CD4-positive, CD25-positive, alpha-beta regulatory T cell (primary cell): ENCODE data around the gene NSD1. TPM values are rescaled to one million over a fixed set of nuclear protein-coding genes. Genes with fewer than 3 reads are reported as not detected.

ENCODE experiments used
- ATAC-seq, 2 donors: fragments of 150-1000 bp; cut with Tn5 transposase; one replicate each; pipeline ENCODE4 v1.10.0; 2021; ENCODE audit warnings: low read depth in 2 of 2, moderate number of reproducible peaks in 2 of 2, moderate library complexity in 1 of 2
- DNase-seq, 3 donors: peaks; one replicate each; pipeline versions ENCODE4 v3.0.0 to v3.0.0-alpha.2; 2012 to 2022; ENCODE audit warnings: mixed read lengths in 1 of 3
- H3K27ac ChIP-seq: one replicate; pipeline ENCODE4 v1.7.0; 2013; ENCODE audit warnings: mild to moderate bottlenecking, low read length; ENCODE audit not compliant: insufficient read depth, poor library complexity, severe bottlenecking
- H3K27me3 ChIP-seq: one replicate; pipeline ENCODE4 v1.7.0; 2013; ENCODE audit warnings: low read length; ENCODE audit not compliant: control insufficient read depth, insufficient read depth
- H3K36me3 ChIP-seq: one replicate; pipeline ENCODE4 v1.7.0; 2013; ENCODE audit warnings: mild to moderate bottlenecking, low read length, moderate library complexity; ENCODE audit not compliant: control insufficient read depth, insufficient read depth
- H3K4me1 ChIP-seq: 2 replicates; pipeline ENCODE4 v1.7.0; 2013; ENCODE audit warnings: mild to moderate bottlenecking, low read length; ENCODE audit not compliant: insufficient read depth, control insufficient read depth, poor library complexity, severe bottlenecking
- H3K4me3 ChIP-seq: one replicate; pipeline ENCODE4 v1.7.0; 2013; ENCODE audit warnings: low read depth, mild to moderate bottlenecking, low read length, moderate library complexity
- H3K9me3 ChIP-seq, 2 experiments: 1 replicate in 1 of 2; 2 replicates in 1 of 2; pipeline ENCODE4 v1.7.0; 2013; ENCODE audit warnings: low read length in 2 of 2, mild to moderate bottlenecking in 1 of 2, moderate library complexity in 1 of 2; ENCODE audit not compliant: control insufficient read depth in 2 of 2
- H3K27ac Mint-ChIP-seq, 3 donors: one replicate each; pipeline ENCODE4 v1.8.0; 2020 to 2022; ENCODE audit warnings: mild to moderate bottlenecking in 3 of 3, mixed read lengths in 3 of 3, moderate library complexity in 2 of 3
- H3K27me3 Mint-ChIP-seq: one replicate; pipeline ENCODE4 v1.8.0; 2022; ENCODE audit warnings: mild to moderate bottlenecking, mixed read lengths
- H3K36me3 Mint-ChIP-seq: one replicate; pipeline ENCODE4 v1.8.0; 2020; ENCODE audit warnings: mixed read lengths
- H3K4me1 Mint-ChIP-seq, 4 donors: one replicate each; pipeline ENCODE4 v1.8.0; 2020 to 2022; ENCODE audit warnings: mixed read lengths in 4 of 4, mild to moderate bottlenecking in 1 of 4
- H3K4me3 Mint-ChIP-seq, 4 donors: one replicate each; pipeline ENCODE4 v1.8.0; 2020 to 2022; ENCODE audit warnings: mild to moderate bottlenecking in 4 of 4, mixed read lengths in 4 of 4, moderate library complexity in 3 of 4
- H3K9me3 Mint-ChIP-seq, 7 donors: one replicate each; pipeline ENCODE4 v1.8.0; 2020 to 2022; ENCODE audit warnings: mixed read lengths in 7 of 7, mild to moderate bottlenecking in 3 of 7, moderate library complexity in 2 of 7
- polyA plus RNA-seq, 4 donors: library from polyadenylated mRNA; unstranded; fragments of 300-500 nt; fragmentation: Illumina TruSeq; gene quantifications; one replicate each; pipeline ENCODE4 v1.2.3, GENCODE V29; 2021
- total RNA-seq: library from RNA; stranded (reverse); gene quantifications from one replicate; pipeline ENCODE4 v1.2.3, GENCODE V29; 2022

NSD1 gene
- total and polyA plus RNA-seq, 5 donors from 2014 or later = 25.9 to 125 (median 41.3) TPM

DNA sequence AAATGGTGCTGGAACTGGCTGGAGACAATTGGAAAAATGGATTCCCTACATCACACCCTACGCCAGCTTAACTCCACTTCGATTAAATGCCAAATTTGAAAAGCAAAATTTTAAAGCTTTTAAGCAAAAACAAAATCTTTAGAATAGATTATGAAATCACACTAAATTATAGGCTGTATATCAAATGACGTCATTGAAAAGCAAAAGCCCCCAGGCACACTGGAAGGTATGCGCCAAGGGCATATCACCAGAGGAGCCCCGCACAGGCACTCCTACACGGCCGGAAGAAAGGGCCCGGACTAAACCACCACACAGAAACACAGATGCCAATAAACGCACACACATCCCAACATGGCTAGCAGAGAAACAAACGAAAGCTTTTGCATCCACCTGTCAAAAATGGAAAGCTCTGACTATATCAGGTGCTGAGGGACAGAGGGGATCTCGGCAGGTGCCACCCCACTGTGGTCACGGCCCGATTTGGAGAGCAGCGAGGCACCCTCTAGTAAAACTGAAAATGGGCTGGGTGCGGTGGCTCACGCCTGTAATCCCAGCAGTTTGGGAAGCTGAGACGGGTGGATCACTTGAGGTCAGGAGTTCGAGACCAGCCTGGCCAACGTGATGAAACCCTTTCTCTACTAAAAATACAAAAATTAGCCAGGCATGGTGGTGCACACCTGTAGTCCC is 195.1 kb downstream of the NSD1 start:
- Histone ChIP-seq H3K4me3 (no peak overlapping the region), H3K27ac (no peak overlapping the region), H3K9me3 (no peaks in the 10 kb centered on the region), H3K4me1 (no peaks in the 10 kb centered on the region), H3K27me3 (no peaks in the 10 kb centered on the region), H3K36me3 (peaks cover 30% of the 10 kb centered on the region)
- DNase-seq (no peak), ATAC-seq (no peak)
- Mint-ChIP-seq H3K9me3 (no peaks in the 10 kb centered on the region), H3K4me3 (no peak overlapping the region), H3K4me1 (peaks cover 0 to 11% (median 10%) of the 10 kb centered on the region in 4 donors), H3K27me3 (no peaks in the 10 kb centered on the region), H3K36me3 (peaks cover 16% of the 10 kb centered on the region), H3K27ac (peak overlapping the region in 1 of 3 donors; percentile 90)

DNA sequence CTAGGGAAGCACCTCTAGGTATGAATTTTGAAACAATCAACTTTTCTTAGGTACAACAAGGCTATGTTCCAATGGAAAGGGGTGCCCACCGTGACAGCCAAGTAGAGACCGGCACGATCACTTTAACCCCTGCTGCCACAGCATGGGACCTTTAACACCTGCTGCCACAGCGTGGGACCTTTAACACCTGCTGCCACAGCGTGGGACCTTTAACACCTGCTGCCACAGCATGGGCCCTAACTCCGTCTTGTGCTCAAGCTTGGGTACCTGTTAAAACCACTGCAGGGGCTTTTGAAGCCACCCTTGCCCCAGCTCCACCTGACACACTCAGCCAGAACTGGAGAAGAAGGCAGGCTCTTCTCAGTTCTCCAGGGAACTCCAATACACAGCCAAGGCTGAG is 196.3 kb downstream of the NSD1 start:
- H3K4me3 Mint-ChIP-seq = no peak overlapping the region
- H3K36me3 Mint-ChIP-seq = peaks cover 19% of the 10 kb centered on the region

DNA sequence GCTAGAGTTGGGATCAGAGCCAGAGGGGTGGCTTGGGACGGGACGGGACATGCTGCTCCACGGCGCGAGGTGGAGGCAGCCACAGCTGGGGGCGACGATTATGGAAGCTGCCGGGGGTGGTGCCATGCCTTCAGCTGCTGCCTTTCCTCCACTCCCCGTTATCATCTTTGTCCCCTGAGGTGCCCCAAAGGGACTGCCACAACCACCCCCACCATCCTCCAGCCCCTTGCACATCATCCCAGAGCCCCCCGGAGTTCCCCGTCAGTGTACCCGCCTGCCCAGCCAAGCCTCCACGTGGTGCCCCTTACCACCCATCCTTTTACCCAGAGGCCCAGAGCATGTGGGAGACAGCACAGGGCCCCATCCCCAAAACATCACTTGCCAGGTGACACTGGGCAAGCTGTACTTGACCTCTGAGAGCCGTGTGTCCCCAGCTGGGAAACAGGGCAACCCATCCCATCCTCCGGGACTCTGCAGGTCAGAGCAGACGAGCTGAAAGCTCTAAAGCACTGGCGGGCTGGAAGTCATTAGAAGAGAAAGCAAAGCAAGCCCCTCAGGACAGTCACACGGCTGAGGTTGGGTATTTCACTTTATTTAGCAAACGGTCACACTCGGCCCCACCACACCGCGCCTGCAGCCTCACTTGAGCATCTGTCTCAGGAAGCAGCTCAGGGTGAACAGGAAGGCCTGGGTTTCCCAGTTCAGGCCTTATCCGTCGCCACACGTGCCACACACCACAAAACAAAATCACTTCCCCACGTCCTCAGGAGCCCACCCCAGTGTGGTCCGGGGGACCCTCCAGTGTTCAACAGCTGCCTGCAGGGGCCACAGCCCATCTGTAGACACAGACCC is 197.6 kb downstream of the NSD1 start:
- H3K27ac Mint-ChIP-seq = no peak overlapping the region
- no peak for ATAC-seq
- peaks cover 0 to 14% (median 6%) of the 10 kb centered on the region in 4 donors for H3K4me1 Mint-ChIP-seq
- H3K27me3 Mint-ChIP-seq = no peaks in the 10 kb centered on the region
- H3K4me3 ChIP-seq = no peak overlapping the region
- no peaks in the 10 kb centered on the region for H3K27me3 ChIP-seq
- no peak overlapping the region for H3K4me3 Mint-ChIP-seq
- no peaks in the 10 kb centered on the region for H3K9me3 ChIP-seq
- no peaks in the 10 kb centered on the region for H3K9me3 Mint-ChIP-seq
- DNase-seq = no peak
- peaks cover 56% of the 10 kb centered on the region for H3K36me3 ChIP-seq
- no peaks in the 10 kb centered on the region for H3K4me1 ChIP-seq
- H3K36me3 Mint-ChIP-seq = peaks cover 25% of the 10 kb centered on the region
- no peak overlapping the region for H3K27ac ChIP-seq

More for the DNA sequence above, 196.3 kb downstream of the NSD1 start:
- no peaks in the 10 kb centered on the region for H3K27me3 Mint-ChIP-seq
- H3K36me3 ChIP-seq = peaks cover 42% of the 10 kb centered on the region
- H3K4me1 ChIP-seq = no peaks in the 10 kb centered on the region
- H3K27me3 ChIP-seq = no peaks in the 10 kb centered on the region
- H3K9me3 ChIP-seq = no peaks in the 10 kb centered on the region
- H3K27ac ChIP-seq = no peak overlapping the region
- ATAC-seq (no peak), DNase-seq (no peak)
- H3K27ac Mint-ChIP-seq = no peak overlapping the region
- no peaks in the 10 kb centered on the region for H3K9me3 Mint-ChIP-seq
- peaks cover 0 to 14% (median 10%) of the 10 kb centered on the region in 4 donors for H3K4me1 Mint-ChIP-seq
- H3K4me3 ChIP-seq = no peak overlapping the region

DNA sequence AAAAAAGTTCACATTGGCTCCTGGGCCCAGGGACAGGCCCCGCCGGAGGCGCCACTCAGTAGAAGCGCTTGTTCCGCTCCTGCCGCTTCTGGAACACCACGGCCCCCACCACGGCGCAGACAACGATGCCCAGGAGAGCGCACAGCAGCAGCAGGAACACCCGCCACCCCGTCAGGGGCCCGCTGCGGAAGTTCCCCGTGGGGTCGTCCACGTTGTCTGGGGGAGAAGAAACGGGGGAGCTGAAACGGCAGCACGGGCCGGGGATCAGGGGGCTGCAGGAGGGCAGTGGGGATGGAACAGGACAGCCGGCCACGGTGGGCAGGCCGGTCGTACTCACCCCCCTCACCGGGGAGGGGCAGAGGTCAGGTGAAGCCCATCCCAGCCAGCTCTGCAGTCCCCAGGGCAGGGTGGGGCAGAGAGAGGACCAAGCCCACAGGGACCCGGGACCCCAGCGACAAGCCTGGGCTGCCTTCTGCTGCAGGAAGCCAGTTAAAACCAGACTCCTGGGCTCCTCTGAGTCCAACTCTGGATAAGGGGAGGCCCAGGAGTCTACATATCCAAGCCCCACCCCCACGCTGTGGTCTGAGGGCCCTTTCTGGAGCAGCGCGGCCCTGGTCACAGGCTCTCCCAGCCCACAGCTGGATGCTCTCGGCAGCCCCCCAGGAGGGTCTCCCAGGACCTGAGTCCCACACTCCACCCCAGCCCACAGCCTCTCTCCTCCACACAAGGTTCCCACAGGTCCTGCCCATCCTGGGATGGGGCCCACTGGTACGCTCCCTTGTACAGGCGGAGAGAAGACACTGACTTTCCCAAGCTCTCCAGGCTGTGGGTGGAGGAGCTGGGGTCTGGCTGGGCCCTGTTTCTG is 198.7 kb downstream of the NSD1 start:
- peaks cover 66% of the 10 kb centered on the region for H3K36me3 ChIP-seq
- H3K4me1 ChIP-seq = no peaks in the 10 kb centered on the region
- H3K27ac Mint-ChIP-seq = no peak overlapping the region
- no peaks in the 10 kb centered on the region for H3K9me3 Mint-ChIP-seq
- no peak overlapping the region for H3K4me3 ChIP-seq
- H3K27ac ChIP-seq = no peak overlapping the region
- DNase-seq (no peak), ATAC-seq (no peak)
- H3K27me3 Mint-ChIP-seq = no peaks in the 10 kb centered on the region
- peaks cover 0 to 11% (median 6%) of the 10 kb centered on the region in 4 donors for H3K4me1 Mint-ChIP-seq
- H3K4me3 Mint-ChIP-seq = no peak overlapping the region
- peaks cover 29% of the 10 kb centered on the region for H3K36me3 Mint-ChIP-seq
- no peaks in the 10 kb centered on the region for H3K9me3 ChIP-seq
- H3K27me3 ChIP-seq = no peaks in the 10 kb centered on the region

DNA sequence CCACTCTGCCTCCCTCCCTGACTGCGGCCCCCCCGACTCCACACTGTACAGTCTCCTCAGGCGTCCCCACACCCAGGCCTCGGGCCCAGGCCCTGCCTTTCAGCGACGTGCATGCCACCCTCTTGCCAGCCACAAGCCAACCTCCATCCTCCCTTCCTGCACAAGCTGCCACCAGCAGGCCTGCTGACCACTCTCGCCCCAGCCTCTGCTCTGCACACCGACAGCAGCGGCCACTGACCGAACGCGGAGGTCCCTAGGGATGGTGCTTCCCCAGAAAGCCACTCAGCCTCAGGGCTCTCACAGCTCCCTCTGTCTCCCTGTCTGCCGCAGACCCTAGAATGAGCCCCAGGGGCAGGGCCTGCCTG is 199.3 kb downstream of the NSD1 start:
- peaks cover 67% of the 10 kb centered on the region for H3K36me3 ChIP-seq
- Mint-ChIP-seq H3K4me1 (peaks cover 0 to 6% (median 2%) of the 10 kb centered on the region in 4 donors), H3K27me3 (no peaks in the 10 kb centered on the region), H3K4me3 (no peak overlapping the region), H3K27ac (no peak overlapping the region), H3K36me3 (peaks cover 27% of the 10 kb centered on the region), H3K9me3 (no peaks in the 10 kb centered on the region)
- H3K27ac ChIP-seq = no peak overlapping the region
- no peaks in the 10 kb centered on the region for H3K27me3 ChIP-seq
- no peak for ATAC-seq
- no peaks in the 10 kb centered on the region for H3K4me1 ChIP-seq
- H3K9me3 ChIP-seq = no peaks in the 10 kb centered on the region
- H3K4me3 ChIP-seq = no peak overlapping the region
- DNase-seq = no peak

DNA sequence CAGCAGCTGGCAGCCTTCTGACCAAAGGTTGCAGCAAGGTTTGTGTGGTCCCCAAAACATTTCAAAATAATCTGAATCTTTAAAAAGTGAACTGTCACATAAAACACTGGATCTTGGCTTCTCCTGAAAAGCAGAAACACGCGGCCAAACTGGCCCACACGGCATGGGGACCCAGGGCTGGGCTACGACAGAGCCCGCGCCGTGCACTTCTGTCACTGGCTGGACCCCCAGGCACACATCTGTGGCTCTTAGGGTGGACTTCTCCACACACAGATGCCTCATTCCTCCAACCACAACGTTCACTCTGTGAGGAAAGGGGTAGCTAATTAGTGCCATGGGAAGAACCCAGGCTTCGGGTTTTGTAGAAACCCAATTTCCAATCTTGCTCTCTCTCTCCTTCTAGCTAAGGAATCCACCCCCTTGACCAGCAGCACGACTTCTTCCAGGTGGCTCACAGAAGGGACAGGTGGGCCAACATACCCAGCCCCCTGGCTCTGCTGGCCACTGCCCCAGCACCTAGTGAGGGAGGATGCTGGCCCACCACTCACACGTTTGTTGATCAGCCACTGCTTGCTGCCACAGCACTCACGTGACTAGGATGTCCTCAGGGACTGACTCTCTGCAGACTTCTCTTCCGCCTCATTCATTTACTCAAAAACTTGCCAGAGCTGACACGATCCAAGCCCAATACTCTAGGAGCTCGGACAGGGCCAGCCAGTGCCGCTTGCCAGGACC is 200.0 kb downstream of the NSD1 start:
- DNase-seq (no peak), ATAC-seq (no peak)
- Histone ChIP-seq H3K4me1 (no peaks in the 10 kb centered on the region), H3K27me3 (no peaks in the 10 kb centered on the region), H3K36me3 (peaks cover 72% of the 10 kb centered on the region), H3K27ac (no peak overlapping the region), H3K4me3 (no peak overlapping the region), H3K9me3 (no peaks in the 10 kb centered on the region)
- Mint-ChIP-seq H3K9me3 (no peaks in the 10 kb centered on the region), H3K4me1 (peaks cover 0 to 6% (median 2%) of the 10 kb centered on the region in 4 donors), H3K36me3 (peaks cover 27% of the 10 kb centered on the region), H3K27ac (peak overlapping the region in 1 of 3 donors; percentile 51), H3K4me3 (peak overlapping the region in 1 of 4 donors; percentile 48), H3K27me3 (no peaks in the 10 kb centered on the region)

DNA sequence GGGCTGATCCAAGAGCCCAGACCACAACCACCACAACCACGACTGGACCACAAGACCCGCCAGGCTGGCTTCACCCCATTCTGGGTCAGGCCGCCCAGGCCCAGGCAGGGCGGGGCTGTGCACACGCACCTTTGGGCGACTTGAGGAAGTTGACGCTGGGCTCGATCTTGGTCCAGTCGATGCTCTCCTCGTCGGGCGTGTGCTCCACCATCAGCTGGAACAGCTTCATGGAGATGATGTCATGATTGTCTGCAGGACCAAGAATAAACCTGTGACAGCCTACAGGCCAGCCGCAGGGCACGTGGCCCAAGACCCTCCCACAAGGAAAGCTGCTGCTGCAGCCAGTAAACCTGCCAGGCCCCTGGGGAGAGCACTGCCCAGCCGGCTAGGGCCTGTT is 200.6 kb downstream of the NSD1 start:
- H3K27ac ChIP-seq = no peak overlapping the region
- Mint-ChIP-seq H3K36me3 (peaks cover 28% of the 10 kb centered on the region), H3K27ac (no peak overlapping the region), H3K4me3 (no peak overlapping the region), H3K9me3 (no peaks in the 10 kb centered on the region), H3K4me1 (peaks cover 0 to 6% (median 3%) of the 10 kb centered on the region in 4 donors), H3K27me3 (no peaks in the 10 kb centered on the region)
- no peaks in the 10 kb centered on the region for H3K27me3 ChIP-seq
- H3K4me3 ChIP-seq = no peak overlapping the region
- ATAC-seq (no peak), DNase-seq (no peak)
- peaks cover 78% of the 10 kb centered on the region for H3K36me3 ChIP-seq
- no peaks in the 10 kb centered on the region for H3K4me1 ChIP-seq
- no peaks in the 10 kb centered on the region for H3K9me3 ChIP-seq
